ENCODE results near the gene INAFM1.
"Not testable (repeated sequence)": the region's sequence is repeated elsewhere in the genome, so short reads cannot be mapped to it uniquely, and the experiment has no call there.

Gene INAFM1

GRCh38 chr19:47270408-47270807 lies 4.3 kb upstream of the INAFM1 start:
- no peak for DNase-seq

- DNase-seq = no peak
Observed at GRCh38 chr19:47271949-47272348, 2.7 kb upstream of the INAFM1 start.

- DNase-seq = peak; percentile 70
Observed at GRCh38 chr19:47272448-47273312, 2.0 kb upstream of the INAFM1 start.

DNA sequence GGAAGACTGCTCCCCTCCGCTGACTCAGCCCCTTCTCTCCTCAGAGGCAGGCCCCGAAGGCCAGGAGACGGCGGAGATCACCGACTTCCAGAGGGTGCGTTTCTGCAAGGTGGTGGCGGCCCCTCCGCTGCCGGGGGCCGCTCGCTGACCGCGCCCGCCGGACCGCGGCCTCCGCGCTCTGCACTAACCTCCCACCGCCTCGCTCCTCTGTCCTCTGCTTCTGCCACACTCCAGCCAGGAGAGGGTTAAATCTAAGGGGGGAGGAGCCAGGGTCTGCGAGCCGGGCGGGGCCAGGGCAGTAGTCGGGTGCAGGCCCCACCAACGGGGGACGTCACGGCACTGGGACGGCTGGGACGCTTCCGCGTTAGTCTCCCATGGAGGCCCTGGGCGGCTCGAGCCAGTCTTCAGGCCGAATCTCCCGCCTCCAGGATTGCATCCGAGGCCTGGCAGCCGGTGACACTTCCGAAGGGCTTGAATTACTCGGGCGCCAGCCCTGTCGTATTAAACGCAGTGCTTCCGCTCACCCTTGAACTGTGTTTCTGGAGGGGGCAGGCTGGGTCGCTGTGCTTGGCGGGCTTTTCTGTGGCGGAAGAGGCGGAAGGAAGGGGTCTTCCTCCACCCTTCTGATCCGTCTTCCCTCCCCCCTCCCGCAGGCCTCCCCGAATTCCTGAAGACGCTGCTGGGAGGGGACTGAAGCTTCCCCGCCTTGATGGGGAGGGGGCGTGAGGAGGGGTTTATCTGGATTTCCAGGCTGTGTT lies 1.2 kb upstream of the INAFM1 start:
- peak; percentile 97 for DNase-seq

DNA sequence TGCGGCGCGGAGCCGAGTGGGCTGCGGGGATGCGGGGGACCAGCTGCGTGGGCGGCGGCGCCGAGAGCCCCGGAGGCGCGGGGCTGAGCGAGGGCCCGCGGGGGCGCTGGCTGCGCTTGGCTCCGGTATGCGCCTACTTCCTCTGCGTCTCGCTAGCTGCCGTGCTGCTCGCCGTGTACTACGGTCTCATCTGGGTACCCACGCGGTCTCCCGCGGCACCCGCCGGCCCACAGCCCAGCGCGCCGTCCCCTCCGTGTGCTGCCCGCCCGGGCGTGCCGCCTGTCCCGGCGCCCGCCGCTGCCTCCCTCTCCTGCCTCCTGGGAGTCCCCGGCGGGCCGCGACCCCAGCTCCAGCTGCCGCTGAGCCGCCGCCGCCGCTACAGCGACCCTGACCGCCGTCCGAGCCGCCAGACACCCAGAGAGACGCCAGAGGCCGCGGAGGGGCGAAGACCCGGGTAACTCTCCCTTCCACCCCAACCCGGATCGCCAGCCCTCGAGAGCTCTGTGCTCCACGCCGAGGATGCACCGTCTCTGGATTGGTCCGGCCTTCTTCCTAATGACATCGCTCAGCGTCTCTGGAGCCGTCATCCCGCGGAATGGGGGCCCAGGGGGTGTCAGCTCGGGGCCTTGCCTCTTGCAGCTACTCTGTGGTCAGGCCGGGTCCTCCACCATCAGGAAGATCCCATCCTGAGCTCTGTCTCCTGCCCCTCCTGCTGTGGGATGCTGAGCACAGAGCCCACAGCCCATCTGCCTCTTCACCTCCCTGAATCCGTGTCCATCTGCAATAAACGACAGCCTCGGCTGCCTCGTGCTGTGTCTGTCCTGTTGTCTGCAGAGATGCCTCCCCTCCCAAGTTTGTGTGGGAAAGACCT lies 441 bp downstream of the INAFM1 start:
- DNase-seq = no peak

GRCh38 chr19:47275791-47276461 lies 1.2 kb downstream of the INAFM1 start:
- DNase-seq = no peak

DNA sequence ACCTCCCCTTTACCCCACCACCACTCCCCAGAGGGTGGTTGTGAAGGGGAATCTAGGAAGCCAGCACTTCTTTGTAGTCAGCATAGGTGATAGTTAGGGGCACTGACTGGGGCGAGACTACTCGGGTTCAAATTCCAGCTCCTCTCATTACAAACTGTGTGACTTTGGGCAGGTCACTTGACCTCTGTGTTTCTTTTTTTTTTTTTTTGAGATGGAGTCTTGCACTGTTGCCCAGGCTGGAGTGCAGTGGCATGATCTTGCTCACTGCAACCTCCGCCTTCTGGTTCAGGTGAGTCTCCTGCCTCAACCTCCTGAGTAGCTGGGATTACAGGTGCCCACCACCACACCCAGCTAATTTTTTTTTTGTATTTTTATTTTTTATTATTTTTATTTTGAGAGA lies 1.8 kb downstream of the INAFM1 start:
- DNase-seq = not testable (repeated sequence)

DNA sequence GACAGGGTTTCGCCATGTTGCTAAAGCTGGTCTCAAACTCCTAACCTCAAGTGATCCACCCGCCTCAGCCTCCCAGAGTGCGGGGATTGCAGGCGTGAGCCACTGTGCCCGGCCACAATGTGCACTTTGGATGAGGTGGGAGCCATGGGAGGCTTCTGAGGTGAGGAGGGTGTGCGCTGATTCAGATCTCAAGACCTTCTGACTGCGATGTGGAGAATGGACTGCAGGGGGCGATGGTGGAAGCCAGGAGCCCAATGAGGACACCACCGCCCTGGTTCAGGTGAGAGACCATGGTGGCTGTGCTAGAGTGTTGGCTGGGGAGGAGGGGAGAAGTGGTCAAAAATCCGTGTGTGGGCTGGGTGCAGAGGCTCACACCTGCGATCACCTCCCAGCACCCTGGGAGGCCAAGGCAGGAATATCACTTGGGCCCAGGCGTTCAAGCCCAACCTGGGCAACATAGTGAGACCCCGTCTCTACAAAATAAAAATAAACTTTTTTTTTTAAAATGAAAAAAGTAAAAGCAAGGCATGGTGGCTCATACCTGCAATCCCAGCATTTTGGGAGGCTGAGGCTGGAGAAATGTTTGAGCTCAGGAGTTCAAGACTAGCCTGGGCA lies 5.6 kb downstream of the INAFM1 start:
- DNase-seq = peak; percentile 67

DNA sequence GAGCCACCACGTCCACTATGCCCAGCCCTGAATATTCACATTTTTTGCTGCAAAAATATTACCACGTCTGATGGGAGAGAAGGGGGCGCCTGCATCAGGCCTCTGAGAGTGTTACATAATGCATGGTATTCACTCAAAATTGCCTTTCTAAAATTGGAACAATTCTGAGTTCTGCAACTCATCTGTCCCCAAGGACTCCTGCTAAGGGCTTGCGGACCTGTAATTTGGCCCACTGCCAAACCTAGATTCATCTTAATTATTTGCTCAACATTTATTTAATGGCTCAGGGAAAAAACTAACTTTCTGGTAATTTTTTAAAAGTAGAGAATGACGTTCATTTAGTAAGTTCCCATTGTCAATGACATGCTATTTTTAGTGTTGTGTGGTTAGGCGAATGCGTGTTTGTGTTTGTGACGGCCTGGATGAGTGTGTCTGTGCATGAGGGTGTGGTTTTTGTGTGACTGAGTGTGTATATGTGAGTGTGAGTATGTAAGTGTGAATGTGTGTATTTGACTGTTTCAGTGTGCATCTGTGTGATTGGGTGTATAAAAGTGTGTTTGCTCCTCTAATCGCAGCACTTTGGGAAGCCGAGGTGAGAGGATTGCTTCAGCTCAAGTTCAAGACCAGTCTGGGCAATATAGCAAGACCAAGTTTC lies 8.8 kb downstream of the INAFM1 start:
- DNase-seq = no peak

- peak; percentile 83 for DNase-seq
Observed at GRCh38 chr19:47284324-47284899, 9.7 kb downstream of the INAFM1 start.

DNA sequence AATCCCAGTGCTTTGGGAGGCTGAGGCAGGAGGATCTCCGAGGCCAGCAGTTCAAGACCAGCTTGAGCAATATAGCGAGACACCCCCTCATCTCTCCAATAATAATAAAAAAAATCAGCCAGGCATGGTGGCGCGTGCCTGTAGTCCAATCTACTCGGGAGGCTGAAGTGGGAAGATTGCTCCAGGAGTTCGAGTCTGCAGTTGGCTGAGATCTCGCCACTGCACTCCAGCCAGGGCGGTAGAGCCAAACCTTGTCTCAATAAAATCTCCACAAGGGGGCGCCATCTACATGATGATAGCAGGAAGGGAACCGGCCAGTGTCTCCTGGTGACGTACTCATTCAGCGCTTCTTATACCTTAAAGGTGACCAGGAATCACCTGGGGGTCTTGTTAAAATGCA lies 21.4 kb downstream of the INAFM1 start:
- DNase-seq = peak; percentile 98

DNA sequence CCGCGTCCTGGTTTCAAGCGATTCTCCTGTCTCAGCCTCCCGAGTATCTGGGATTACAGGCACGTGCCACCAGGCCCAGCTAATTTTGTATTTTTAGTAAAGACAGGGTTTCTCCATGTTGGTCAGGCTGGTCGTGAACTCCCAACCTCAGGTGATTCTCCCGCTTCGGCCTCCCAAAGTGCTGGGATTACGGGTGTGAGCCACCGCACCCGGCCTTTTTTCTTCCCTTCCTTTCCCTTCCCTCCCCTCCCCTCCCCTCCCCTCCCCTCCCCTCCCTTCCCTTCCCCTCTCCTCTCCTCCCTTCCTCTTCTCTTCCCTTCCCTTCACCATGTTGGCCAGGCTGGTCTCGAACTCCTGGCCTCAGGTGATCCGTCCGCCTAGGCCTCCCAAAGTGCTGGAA lies 26.2 kb downstream of the INAFM1 start:
- DNase-seq = not testable (repeated sequence)

GRCh38 chr19:47302249-47302648 lies 27.6 kb downstream of the INAFM1 start:
- DNase-seq = no peak

- peak; percentile 83 for DNase-seq
Observed at GRCh38 chr19:47303966-47304365, 29.3 kb downstream of the INAFM1 start.

DNA sequence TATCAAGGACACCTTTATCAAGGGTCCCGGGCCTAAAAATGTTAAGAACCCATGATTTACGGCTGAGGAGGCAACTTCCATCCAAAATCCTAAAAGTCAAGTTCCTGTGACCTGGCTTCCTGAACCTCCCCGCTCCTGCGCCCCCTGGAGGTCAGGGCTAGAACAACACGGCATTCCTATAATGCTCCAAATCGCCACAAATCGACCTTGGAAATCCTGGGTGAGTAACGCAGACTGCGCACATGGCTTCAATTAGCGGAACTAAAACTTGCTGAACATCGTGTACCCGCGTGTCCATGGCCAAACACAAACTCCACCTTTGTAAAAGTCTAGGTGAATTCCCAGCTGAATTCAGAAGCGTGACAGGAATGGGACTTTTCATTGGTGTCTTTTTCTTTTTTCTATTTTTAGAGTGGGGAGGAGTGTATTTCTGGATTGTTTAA lies 30.6 kb downstream of the INAFM1 start:
- DNase-seq = peak; percentile 64

- no peak for DNase-seq
Observed at GRCh38 chr19:47306303-47306702, 31.6 kb downstream of the INAFM1 start.

GRCh38 chr19:47309038-47309437 lies 34.4 kb downstream of the INAFM1 start:
- DNase-seq = no peak

DNA sequence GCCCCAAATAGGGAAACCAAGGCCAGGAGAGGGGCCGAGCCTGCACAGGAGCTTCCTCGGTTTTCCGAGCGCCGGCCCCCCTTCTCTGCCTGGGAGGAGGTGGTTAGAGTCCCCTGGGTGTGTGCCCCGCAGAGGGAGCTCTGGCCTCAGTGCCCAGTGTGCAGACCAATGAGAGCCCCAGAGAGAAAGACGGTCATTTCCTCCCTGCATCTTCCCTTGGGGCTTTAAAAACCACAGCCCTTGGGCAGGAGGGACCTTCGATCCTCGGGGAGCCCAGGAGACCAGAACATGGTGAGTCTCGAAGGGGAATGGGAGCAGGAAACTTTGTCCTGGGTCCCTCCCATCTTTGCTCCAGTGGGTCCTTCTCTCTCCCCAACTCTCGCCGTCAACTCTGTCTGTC lies 34.9 kb downstream of the INAFM1 start, which contains the start of gene C5AR1:
Gene C5AR1, plus strand, starts transcription at position 254 of the 400 bp plus-strand sequence. Its CDS starts 35 bp downstream, at position 289.
- DNase-seq = peak; percentile 35

DNA sequence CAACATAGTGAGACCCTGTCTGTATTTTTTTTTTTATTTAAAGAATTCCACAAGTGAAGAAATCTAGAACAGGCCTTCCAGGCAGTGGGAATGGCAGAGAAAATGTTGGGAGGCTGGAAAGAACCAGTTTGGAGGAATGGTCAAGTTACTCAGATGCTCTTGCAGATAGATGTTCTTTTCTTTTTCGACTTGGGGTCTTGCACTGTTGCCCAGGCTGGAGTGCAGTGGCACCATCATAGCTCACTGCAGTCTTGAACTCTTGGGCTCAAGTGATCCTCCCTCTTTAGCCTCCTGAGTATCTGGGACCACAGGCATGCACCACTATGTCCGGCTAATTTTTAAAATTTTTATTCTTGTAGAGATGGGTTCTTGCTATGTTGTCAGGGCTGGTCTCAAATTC lies 35.6 kb downstream of the INAFM1 start:
- no peak for DNase-seq

- peak; percentile 44 for DNase-seq
Observed at GRCh38 chr19:47310819-47311218, 36.1 kb downstream of the INAFM1 start.

Data from hematopoietic multipotent progenitor cell treated with erythropoietin and hydrocortisone succinate and interleukin-3 and kit ligand, for 6 days (in vitro differentiated cells).